Body of pancreas (tissue), 4 donors: ENCODE results near the gene SBNO1. TPM values are rescaled to one million over a fixed set of nuclear protein-coding genes. Genes with fewer than 3 reads are reported as not detected.
A peak's percentile ranks its signal among the peaks of the same experiment; 100 is the strongest.

ENCODE experiments used
- ATAC-seq: fragments of 150-250 bp; one replicate; pipeline ENCODE4 v1.9.1; 2016
- DNase-seq, 4 donors: peaks; one replicate each; pipeline ENCODE4 v3.0.0-alpha.2; 2019
- H3K27ac ChIP-seq, 4 donors: fragments of 200-600 bp; sonication (generic); 1 replicate in 3 of 4; 2 replicates in 1 of 4; pipeline versions ENCODE4 v1.5.1 to v1.6.1; 2016 to 2019; ENCODE audit warnings: mild to moderate bottlenecking in 1 of 4, mixed read lengths in 1 of 4, moderate library complexity in 1 of 4
- H3K27me3 ChIP-seq, 2 donors: fragments of 200-600 bp; sonication (generic); one replicate each; pipeline ENCODE4 v1.6.0; 2016; ENCODE audit warnings: mild to moderate bottlenecking in 1 of 2
- H3K36me3 ChIP-seq, 2 donors: fragments of 200-600 bp; sonication (generic); replicated peaks in 1 of 2; 2 replicates each; pipeline ENCODE4 v1.5.1; 2016; ENCODE audit warnings: low read depth in 2 of 2; ENCODE audit not compliant: insufficient read depth in 1 of 2
- H3K4me1 ChIP-seq: fragments of 200-600 bp; sonication (generic); one replicate; pipeline ENCODE4 v1.6.0; 2016
- H3K4me3 ChIP-seq, 2 donors: fragments of 200-600 bp; sonication (generic); 1 replicate in 1 of 2; 2 replicates in 1 of 2; pipeline ENCODE4 v1.5.1; 2016 to 2019
- H3K9me3 ChIP-seq, 3 donors: fragments of 200-600 bp; sonication (generic); 1 replicate in 2 of 3; 2 replicates in 1 of 3; pipeline ENCODE4 v1.5.1; 2016
- POLR2A ChIP-seq, 3 donors: fragments of 450-650 bp; IDR thresholded peaks; one replicate each; pipeline ENCODE4 v1.6.1; 2016; ENCODE audit warnings: antibody characterized with exemption in 3 of 3, mild to moderate bottlenecking in 2 of 3
- WGBS, 2 donors: methylation state at CpG; one replicate each; pipeline ENCODE4 v1.1.5; 2017; 5-methylcytosine and 5-hydroxymethylcytosine counted together
- intact Hi-C: fragments of 100-400 bp; cut with DNase I; formaldehyde crosslinking; loops from one replicate; pipeline ENCODE4 v1.15.1; 2023
- small RNA-seq: library from RNA; depleted of rRNA; stranded (forward); fragments of <200 nt; gene quantifications from one replicate; pipeline ENCODE3, GENCODE V24; 2016
- total RNA-seq, 2 donors: library from RNA; depleted of rRNA; stranded (reverse); fragments of >200 nt; gene quantifications; one replicate each; pipeline ENCODE4 v1.1.0, GENCODE V29; 2016
- TF ChIP-seq, protein P1 (sequence below), 7 experiments: fragments of 450-650 bp in 4 of 7; fragments of 200-600 bp in 3 of 7; sonication (generic) in 3 of 7; IDR thresholded peaks; one replicate each; pipeline ENCODE4 v1.5.1; 2016 to 2019; ENCODE audit warnings: antibody characterized with exemption in 7 of 7

Gene SBNO1
- total RNA-seq, 2 donors from 2014 or later = 11.4 to 11.9 TPM

- TF ChIP-seq POLR2A (IDR thresholded peaks at IDR 0.05) = no peak
- TF ChIP-seq, protein P1, sequence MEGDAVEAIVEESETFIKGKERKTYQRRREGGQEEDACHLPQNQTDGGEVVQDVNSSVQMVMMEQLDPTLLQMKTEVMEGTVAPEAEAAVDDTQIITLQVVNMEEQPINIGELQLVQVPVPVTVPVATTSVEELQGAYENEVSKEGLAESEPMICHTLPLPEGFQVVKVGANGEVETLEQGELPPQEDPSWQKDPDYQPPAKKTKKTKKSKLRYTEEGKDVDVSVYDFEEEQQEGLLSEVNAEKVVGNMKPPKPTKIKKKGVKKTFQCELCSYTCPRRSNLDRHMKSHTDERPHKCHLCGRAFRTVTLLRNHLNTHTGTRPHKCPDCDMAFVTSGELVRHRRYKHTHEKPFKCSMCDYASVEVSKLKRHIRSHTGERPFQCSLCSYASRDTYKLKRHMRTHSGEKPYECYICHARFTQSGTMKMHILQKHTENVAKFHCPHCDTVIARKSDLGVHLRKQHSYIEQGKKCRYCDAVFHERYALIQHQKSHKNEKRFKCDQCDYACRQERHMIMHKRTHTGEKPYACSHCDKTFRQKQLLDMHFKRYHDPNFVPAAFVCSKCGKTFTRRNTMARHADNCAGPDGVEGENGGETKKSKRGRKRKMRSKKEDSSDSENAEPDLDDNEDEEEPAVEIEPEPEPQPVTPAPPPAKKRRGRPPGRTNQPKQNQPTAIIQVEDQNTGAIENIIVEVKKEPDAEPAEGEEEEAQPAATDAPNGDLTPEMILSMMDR (IDR thresholded peaks at IDR 0.05) = no peak
- H3K27ac ChIP-seq = peak overlapping the region in 1 of 4 donors; percentile 2
- H3K27me3 ChIP-seq = no peaks in the 10 kb centered on the region
- H3K36me3 ChIP-seq = peaks cover 0 to 2% of the 10 kb centered on the region in 2 donors
- ATAC-seq (no peak), DNase-seq (no peak)
- no peak overlapping the region for H3K4me3 ChIP-seq
- intact Hi-C loops = no loop called here
- H3K4me1 ChIP-seq = peaks cover 6% of the 10 kb centered on the region
- no peaks in the 10 kb centered on the region for H3K9me3 ChIP-seq
- WGBS, 2 donors = 53 to 64% methylated on average over 11 of the region's 11 CpGs
Measured at GRCh38 chr12:123242116-123242904, 122.3 kb downstream of the SBNO1 start.

Small RNA genes within 50 kb of the gene (small RNA-seq; reads per million reads assigned to genes)
- gene RF00019 (not detected), gene RNA5SP375 (0.38 reads per million)

Other genes with a start within 250 kb of the SBNO1 start
- gene PITPNM2, start 213.8 kb downstream of the SBNO1 start, total RNA-seq = 1 to 10 TPM; 3.6 to 7.6 TPM
- 10 to 100 TPM; 13.5 to 42.5 TPM for gene MPHOSPH9, start 131.7 kb downstream of the SBNO1 start, total RNA-seq
- gene MTRFR, start 131.4 kb downstream of the SBNO1 start, total RNA-seq = 1 to 10 TPM; 4.9 to 8.2 TPM
- 10 to 100 TPM; 24.4 to 26.7 TPM for gene CDK2AP1, start 93.0 kb downstream of the SBNO1 start, total RNA-seq
- 10 to 100 TPM; 28.0 to 33.3 TPM for gene KMT5A, start 19.3 kb upstream of the SBNO1 start, total RNA-seq
- gene RILPL2, start 71.8 kb upstream of the SBNO1 start, total RNA-seq = 1 to 10 TPM; 2.6 TPM
- 10 to 100 TPM; 12.9 to 16.9 TPM for gene SNRNP35, start 93.3 kb upstream of the SBNO1 start, total RNA-seq
- gene RILPL1, start 168.9 kb upstream of the SBNO1 start, total RNA-seq = 1 to 10 TPM; 4.3 to 4.9 TPM
- gene TMED2, start 219.7 kb upstream of the SBNO1 start, total RNA-seq = 100 to 1,000 TPM in 1 of 2 donors, 10 to 100 TPM in 1; 89.7 to 127 TPM
- 10 to 100 TPM; 16.1 to 30.3 TPM for gene DDX55, start 237.3 kb upstream of the SBNO1 start, total RNA-seq